ENCODE measurements around the gene TSPAN18.

TSPAN18 gene

GRCh38 chr11:44690651-44691050 is 36.1 kb upstream of the TSPAN18 start:
- Histone ChIP-seq H3K4me2 (ENCODE audit: low read depth, low read length, poor library complexity, severe bottlenecking) (no peak overlapping the region), H3K9me2 (replicated peaks; ENCODE audit: low read depth, low read length) (no peaks in the 10 kb centered on the region), H3K36me3 (ENCODE audit: insufficient read depth, low read length) (no peaks in the 10 kb centered on the region), H3K4me3 (ENCODE audit: low read length, poor library complexity, severe bottlenecking) (no peak overlapping the region), H4K20me1 (ENCODE audit: insufficient read depth, low read length, poor library complexity, severe bottlenecking) (no peaks in the 10 kb centered on the region), H3K9ac (ENCODE audit: low read depth, low read length, poor library complexity, severe bottlenecking) (no peak overlapping the region), H2AFZ (ENCODE audit: low read length) (no peak overlapping the region), H3K27me3 (ENCODE audit: insufficient read depth, low read length, poor library complexity, severe bottlenecking) (no peaks in the 10 kb centered on the region), H3K79me2 (ENCODE audit: insufficient read depth, low read length) (no peaks in the 10 kb centered on the region), H3K4me1 (ENCODE audit: insufficient read depth, low read length, poor library complexity, severe bottlenecking) (no peaks in the 10 kb centered on the region), H3K9me3 (ENCODE audit: insufficient read depth, low read depth, low read length) (no peaks in the 10 kb centered on the region), H3F3A (ENCODE audit: low read depth) (no peaks in the 10 kb centered on the region)
- TF ChIP-seq CTCF (conservative IDR thresholded peaks at IDR 0.05; ENCODE audit: low read length) (no peak), EZH2phosphoT487 (IDR thresholded peaks at IDR 0.05; ENCODE audit: borderline replicate concordance) (no peak)

- H3K4me1 ChIP-seq (ENCODE audit: insufficient read depth, low read length, poor library complexity, severe bottlenecking): no peaks in the 10 kb centered on the region
- no peaks in the 10 kb centered on the region for H3K9me2 ChIP-seq (replicated peaks; ENCODE audit: low read depth, low read length)
- no peak overlapping the region for H2AFZ ChIP-seq (ENCODE audit: low read length)
- no peaks in the 10 kb centered on the region for H3F3A ChIP-seq (ENCODE audit: low read depth)
- TF ChIP-seq CTCF (conservative IDR thresholded peaks at IDR 0.05; ENCODE audit: low read length) (no peak), EZH2phosphoT487 (IDR thresholded peaks at IDR 0.05; ENCODE audit: borderline replicate concordance) (no peak)
- no peaks in the 10 kb centered on the region for H3K9me3 ChIP-seq (ENCODE audit: insufficient read depth, low read depth, low read length)
- H3K36me3 ChIP-seq (ENCODE audit: insufficient read depth, low read length): no peaks in the 10 kb centered on the region
- no peaks in the 10 kb centered on the region for H3K79me2 ChIP-seq (ENCODE audit: insufficient read depth, low read length)
- no peaks in the 10 kb centered on the region for H3K27me3 ChIP-seq (ENCODE audit: insufficient read depth, low read length, poor library complexity, severe bottlenecking)
- H4K20me1 ChIP-seq (ENCODE audit: insufficient read depth, low read length, poor library complexity, severe bottlenecking): no peaks in the 10 kb centered on the region
- H3K4me2 ChIP-seq (ENCODE audit: low read depth, low read length, poor library complexity, severe bottlenecking): no peak overlapping the region
- no peak overlapping the region for H3K4me3 ChIP-seq (ENCODE audit: low read length, poor library complexity, severe bottlenecking)
- H3K9ac ChIP-seq (ENCODE audit: low read depth, low read length, poor library complexity, severe bottlenecking): no peak overlapping the region
Measured at GRCh38 chr11:44692460-44692859, 34.3 kb upstream of the TSPAN18 start.

GRCh38 chr11:44693654-44694119 is 33.1 kb upstream of the TSPAN18 start:
- Histone ChIP-seq H3K9me3 (ENCODE audit: insufficient read depth, low read depth, low read length) (no peaks in the 10 kb centered on the region), H3K4me2 (ENCODE audit: low read depth, low read length, poor library complexity, severe bottlenecking) (no peak overlapping the region), H2AFZ (ENCODE audit: low read length) (no peak overlapping the region), H3K36me3 (ENCODE audit: insufficient read depth, low read length) (no peaks in the 10 kb centered on the region), H4K20me1 (ENCODE audit: insufficient read depth, low read length, poor library complexity, severe bottlenecking) (no peaks in the 10 kb centered on the region), H3K9me2 (replicated peaks; ENCODE audit: low read depth, low read length) (no peaks in the 10 kb centered on the region), H3K4me1 (ENCODE audit: insufficient read depth, low read length, poor library complexity, severe bottlenecking) (no peaks in the 10 kb centered on the region), H3K9ac (ENCODE audit: low read depth, low read length, poor library complexity, severe bottlenecking) (no peak overlapping the region), H3K79me2 (ENCODE audit: insufficient read depth, low read length) (no peaks in the 10 kb centered on the region), H3K4me3 (ENCODE audit: low read length, poor library complexity, severe bottlenecking) (no peak overlapping the region), H3F3A (ENCODE audit: low read depth) (no peaks in the 10 kb centered on the region), H3K27me3 (ENCODE audit: insufficient read depth, low read length, poor library complexity, severe bottlenecking) (no peaks in the 10 kb centered on the region)
- TF ChIP-seq CTCF (conservative IDR thresholded peaks at IDR 0.05; ENCODE audit: low read length) (no peak), EZH2phosphoT487 (IDR thresholded peaks at IDR 0.05; ENCODE audit: borderline replicate concordance) (no peak)
